IMR-90 (cell line): ENCODE data around the gene EML4. TPM values are rescaled to one million over a fixed set of nuclear protein-coding genes. Genes with fewer than 3 reads are reported as not detected.

ENCODE experiments used
- CTCF ChIP-seq: conservative IDR thresholded peaks from 2 replicates; pipeline ENCODE4 v1.5.1; 2012; ENCODE audit warnings: mild to moderate bottlenecking, low read depth, low read length, improper control_type of control experiment
- polyA plus RNA-seq, 3 experiments: library from polyadenylated mRNA; depleted of rRNA; stranded (reverse); fragments of >200 nt; gene quantifications; 2 replicates each; pipeline ENCODE4 v1.2.3, GENCODE V29; 2012; ENCODE audit warnings: low replicate concordance in 1 of 3
- total RNA-seq: library from RNA; depleted of rRNA; stranded (reverse); fragments of >200 nt; gene quantifications from 2 replicates; pipeline ENCODE4 v1.2.3, GENCODE V29; 2012

Gene EML4
- total and polyA plus RNA-seq, 2 of the 4 experiments (the other 2 are of a cell fraction): 29.7 to 73.7 TPM

DNA sequence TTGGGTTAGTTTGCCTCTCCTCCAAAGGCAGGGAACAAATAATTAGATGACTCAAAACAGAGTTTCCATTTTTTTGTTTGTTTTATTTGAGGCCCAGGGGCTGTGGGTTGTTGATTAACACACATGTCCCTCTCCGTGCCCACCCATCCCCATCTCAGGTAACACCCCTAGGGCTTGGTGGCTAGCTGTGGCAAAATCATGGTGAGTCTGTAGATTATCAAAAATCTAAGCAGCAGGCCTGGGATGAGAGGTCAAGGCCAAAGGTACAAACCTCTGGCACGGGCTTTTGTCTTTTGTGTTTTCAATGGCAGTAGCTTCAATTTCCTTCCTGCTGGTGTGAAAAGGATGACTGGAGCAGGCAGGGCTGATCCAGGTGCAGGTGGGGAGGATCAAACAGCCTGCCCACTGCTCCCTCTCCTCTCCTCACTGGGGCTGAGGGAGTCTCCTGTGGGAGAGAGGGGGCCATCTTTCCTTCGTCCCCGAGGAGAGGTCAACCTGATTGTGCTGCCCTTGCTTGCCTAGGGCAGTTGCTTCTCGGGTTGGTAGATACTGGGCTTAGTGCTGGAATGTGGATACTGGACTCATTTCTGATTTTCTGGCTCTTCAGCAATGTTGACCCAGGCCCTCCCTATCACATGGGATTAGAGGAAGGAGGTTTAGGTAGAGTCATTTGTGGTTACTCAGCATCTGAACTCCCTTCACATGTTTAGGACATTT, 31.9 kb upstream of the EML4 start (continued):
- no peak for TF ChIP-seq CTCF
